Parathyroid adenoma (tissue), 2 donors: ENCODE results near the gene SPAG16.
"Not testable (repeated sequence)": the region's sequence is repeated elsewhere in the genome, so short reads cannot be mapped to it uniquely, and the experiment has no call there.

Experiments
- H2AFZ ChIP-seq: fragments of 300-600 bp; sonication (generic); one replicate; pipeline ENCODE4 v1.7.0; 2017; ENCODE audit warnings: antibody characterized with exemption, mild to moderate bottlenecking
- H3K27ac ChIP-seq: fragments of 300-600 bp; sonication (generic); one replicate; pipeline ENCODE4 v1.7.0; 2017
- H3K27me3 ChIP-seq: fragments of 300-600 bp; sonication (generic); one replicate; pipeline ENCODE4 v1.7.0; 2017; ENCODE audit warnings: low read length; ENCODE audit not compliant: control insufficient read depth, insufficient read depth
- H3K36me3 ChIP-seq: fragments of 300-600 bp; sonication (generic); one replicate; pipeline ENCODE4 v1.7.0; 2017; ENCODE audit warnings: low read length; ENCODE audit not compliant: control insufficient read depth, insufficient read depth
- H3K4me1 ChIP-seq: fragments of 300-600 bp; sonication (generic); one replicate; pipeline ENCODE4 v1.7.0; 2017; ENCODE audit warnings: control low read depth
- H3K4me2 ChIP-seq: fragments of 300-600 bp; sonication (generic); one replicate; pipeline ENCODE4 v1.7.0; 2017; ENCODE audit warnings: low read length
- H3K4me3 ChIP-seq: fragments of 300-600 bp; sonication (generic); one replicate; pipeline ENCODE4 v1.7.0; 2017; ENCODE audit warnings: low read depth, low read length
- H3K79me2 ChIP-seq: fragments of 300-600 bp; sonication (generic); one replicate; pipeline ENCODE4 v1.7.0; 2017; ENCODE audit warnings: control low read depth
- H3K9ac ChIP-seq: fragments of 300-600 bp; sonication (generic); one replicate; pipeline ENCODE4 v1.7.0; 2017; ENCODE audit warnings: mild to moderate bottlenecking
- H3K9me3 ChIP-seq: fragments of 300-600 bp; sonication (generic); one replicate; pipeline ENCODE4 v1.7.0; 2017; ENCODE audit warnings: low read length; ENCODE audit not compliant: control insufficient read depth
- CTCF ChIP-seq: fragments of 300-600 bp; sonication (generic); IDR thresholded peaks from one replicate; pipeline ENCODE4 v1.7.0; 2017; ENCODE audit warnings: antibody characterized with exemption, mild to moderate bottlenecking
- donor health status: primary hyperparathyroidism.

SPAG16 gene

GRCh38 chr2:214052235-214052634 lies 768.0 kb downstream of the SPAG16 start:
- H3K27ac ChIP-seq = no peak overlapping the region
- no peak overlapping the region for H3K4me2 ChIP-seq
- H3K9me3 ChIP-seq = no peaks in the 10 kb centered on the region
- no peak overlapping the region for H3K9ac ChIP-seq
- H3K4me3 ChIP-seq = no peak overlapping the region
- no peak overlapping the region for H2AFZ ChIP-seq
- H3K36me3 ChIP-seq = no peaks in the 10 kb centered on the region
- TF ChIP-seq CTCF = no peak
- no peaks in the 10 kb centered on the region for H3K4me1 ChIP-seq
- no peaks in the 10 kb centered on the region for H3K79me2 ChIP-seq
- H3K27me3 ChIP-seq = no peaks in the 10 kb centered on the region

- Histone ChIP-seq H3K4me3 (no peak overlapping the region), H3K27me3 (no peaks in the 10 kb centered on the region), H2AFZ (no peak overlapping the region), H3K9ac (no peak overlapping the region), H3K9me3 (no peaks in the 10 kb centered on the region), H3K27ac (no peak overlapping the region), H3K4me2 (no peak overlapping the region), H3K79me2 (no peaks in the 10 kb centered on the region), H3K36me3 (no peaks in the 10 kb centered on the region), H3K4me1 (no peaks in the 10 kb centered on the region)
- TF ChIP-seq CTCF = no peak
These were observed 773.7 kb downstream of the SPAG16 start for GRCh38 chr2:214057986-214058385.

GRCh38 chr2:214062279-214062678 lies 778.0 kb downstream of the SPAG16 start:
- not testable (repeated sequence) for H3K4me3 ChIP-seq, H3K79me2 ChIP-seq, H3K27ac ChIP-seq, H3K4me1 ChIP-seq, H2AFZ ChIP-seq, H3K4me2 ChIP-seq, H3K27me3 ChIP-seq, H3K36me3 ChIP-seq, H3K9ac ChIP-seq, H3K9me3 ChIP-seq

GRCh38 chr2:214064471-214064870 lies 780.2 kb downstream of the SPAG16 start:
- TF ChIP-seq CTCF = no peak
- Histone ChIP-seq H3K27me3 (no peaks in the 10 kb centered on the region), H3K4me2 (no peak overlapping the region), H3K4me1 (no peaks in the 10 kb centered on the region), H2AFZ (no peak overlapping the region), H3K27ac (no peak overlapping the region), H3K9ac (no peak overlapping the region), H3K36me3 (no peaks in the 10 kb centered on the region), H3K9me3 (no peaks in the 10 kb centered on the region), H3K4me3 (no peak overlapping the region), H3K79me2 (no peaks in the 10 kb centered on the region)

- Histone ChIP-seq H3K27ac (no peak overlapping the region), H3K4me2 (no peak overlapping the region)
These were observed 782.6 kb downstream of the SPAG16 start for GRCh38 chr2:214066862-214067261.

More at GRCh38 chr2:214066862-214067261, 782.6 kb downstream of the SPAG16 start:
- TF ChIP-seq CTCF = no peak
- Histone ChIP-seq H3K79me2 (no peaks in the 10 kb centered on the region), H3K36me3 (no peaks in the 10 kb centered on the region), H3K9ac (no peak overlapping the region), H3K9me3 (no peaks in the 10 kb centered on the region), H3K27me3 (no peaks in the 10 kb centered on the region), H3K4me1 (no peaks in the 10 kb centered on the region), H3K4me3 (no peak overlapping the region), H2AFZ (no peak overlapping the region)
